Measurements from ENCODE around the gene OARD1. TPM values are rescaled to one million over a fixed set of nuclear protein-coding genes. Genes with fewer than 3 reads are reported as not detected.

The OARD1 gene
- total RNA-seq, 1 experiment from 2014 or later, result 35.0 TPM

DNA sequence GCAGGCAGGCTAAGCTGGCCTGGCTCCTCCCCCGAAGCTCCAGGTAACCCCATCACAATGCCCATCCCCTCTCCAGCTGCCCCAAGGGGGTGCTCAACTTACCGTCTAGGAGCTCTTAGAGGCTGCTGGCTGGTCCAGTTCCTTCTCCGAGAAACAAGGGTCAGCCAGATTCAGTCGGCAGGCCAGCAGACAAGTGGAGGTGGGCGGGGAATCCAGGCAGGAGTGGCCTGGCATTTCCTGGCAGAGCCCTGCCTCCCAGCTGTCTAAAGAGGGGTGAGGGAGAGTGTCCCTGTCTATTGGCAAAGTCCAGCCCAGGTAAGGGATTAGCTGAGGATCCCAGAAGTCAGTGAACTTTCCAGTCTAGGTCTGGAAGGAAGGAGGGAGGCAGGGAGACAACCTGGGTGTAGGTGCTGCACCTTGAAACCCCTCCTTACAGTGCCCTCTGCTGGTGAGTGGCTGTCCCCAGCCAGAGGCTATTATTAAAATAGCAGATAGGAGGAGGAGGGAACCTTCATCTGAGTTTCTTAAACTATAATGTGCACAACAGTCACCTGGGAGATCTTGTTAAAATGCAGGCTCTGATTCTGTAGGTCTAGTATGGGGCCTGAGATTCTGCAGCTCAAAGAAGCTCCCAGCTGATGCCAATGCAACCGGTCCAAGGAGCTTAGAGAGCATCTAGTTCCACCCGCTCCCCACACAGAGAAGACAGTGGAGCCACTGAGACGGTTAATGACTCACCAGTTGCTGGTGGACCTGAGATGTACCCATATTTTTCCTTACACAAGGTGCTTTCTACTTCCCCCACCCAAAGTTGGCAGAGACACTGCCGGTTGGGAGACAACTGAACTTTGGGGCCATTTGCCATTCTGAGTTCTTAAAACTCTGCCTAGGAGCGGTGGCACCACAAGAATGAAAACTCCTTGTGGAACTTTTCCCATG, 32.8 kb downstream of the OARD1 start, which contains the start of gene UNC5CL:
UNC5CL (minus strand) TSS at position 162 of the 939 bp plus-strand sequence. CDS start 4,147 bp downstream, outside the sequence.
- H3F3A ChIP-seq (ENCODE audit: insufficient read depth, low read depth), result no peaks in the 10 kb centered on the region; the same call in 1 of the 2 replicates
- no peak within 1 kb of the TSS for H3K27ac ChIP-seq
- H3K4me2 ChIP-seq, result no peak within 1 kb of the TSS
- ChIA-PET CTCF (interaction anchor here (0.6 to 2.1 kb wide), 4 partner anchors 10 to 266 kb away, joined by 3 to 9 read pairs (median 6); no protein-coding TSS in a partner anchor), POLR2A (ENCODE audit: unreplicated experiment) (no interaction called here)
- intact Hi-C loops (cut with micrococcal nuclease; ENCODE audit: unreplicated experiment), result loop anchor here (2.0 kb wide), 1 partner anchor 27 kb away; no protein-coding TSS in a partner anchor
- H3K79me2 ChIP-seq (ENCODE audit: low read depth), result no peaks in the 10 kb centered on the region
- H3K36me3 ChIP-seq (ENCODE audit: low read depth), result no peaks in the 10 kb centered on the region
- no peaks in the 10 kb centered on the region for H3K27me3 ChIP-seq (ENCODE audit: insufficient read depth, low read depth)
- TF ChIP-seq, protein P1, sequence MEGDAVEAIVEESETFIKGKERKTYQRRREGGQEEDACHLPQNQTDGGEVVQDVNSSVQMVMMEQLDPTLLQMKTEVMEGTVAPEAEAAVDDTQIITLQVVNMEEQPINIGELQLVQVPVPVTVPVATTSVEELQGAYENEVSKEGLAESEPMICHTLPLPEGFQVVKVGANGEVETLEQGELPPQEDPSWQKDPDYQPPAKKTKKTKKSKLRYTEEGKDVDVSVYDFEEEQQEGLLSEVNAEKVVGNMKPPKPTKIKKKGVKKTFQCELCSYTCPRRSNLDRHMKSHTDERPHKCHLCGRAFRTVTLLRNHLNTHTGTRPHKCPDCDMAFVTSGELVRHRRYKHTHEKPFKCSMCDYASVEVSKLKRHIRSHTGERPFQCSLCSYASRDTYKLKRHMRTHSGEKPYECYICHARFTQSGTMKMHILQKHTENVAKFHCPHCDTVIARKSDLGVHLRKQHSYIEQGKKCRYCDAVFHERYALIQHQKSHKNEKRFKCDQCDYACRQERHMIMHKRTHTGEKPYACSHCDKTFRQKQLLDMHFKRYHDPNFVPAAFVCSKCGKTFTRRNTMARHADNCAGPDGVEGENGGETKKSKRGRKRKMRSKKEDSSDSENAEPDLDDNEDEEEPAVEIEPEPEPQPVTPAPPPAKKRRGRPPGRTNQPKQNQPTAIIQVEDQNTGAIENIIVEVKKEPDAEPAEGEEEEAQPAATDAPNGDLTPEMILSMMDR (conservative IDR thresholded peaks at IDR 0.05), result peak; percentile 80
- TF ChIP-seq EZH2 (IDR thresholded peaks at IDR 0.05; ENCODE audit: low read depth), result no peak
- no peaks in the 10 kb centered on the region for H3K9me2 ChIP-seq (ENCODE audit: insufficient read depth)
- H4K20me1 ChIP-seq (ENCODE audit: insufficient read depth), result no peaks in the 10 kb centered on the region
- no peak within 1 kb of the TSS for H2AFZ ChIP-seq
- H3K4me1 ChIP-seq (replicated peaks; ENCODE audit: insufficient read depth), result peaks cover 20% of the 10 kb centered on the region
- BruUV-seq (replicated peaks), result no TSS peak
- H3K4me3 ChIP-seq, result no peak within 1 kb of the TSS
- DNase-seq, result peak; percentile 43 to 67
- H3K9me3 ChIP-seq (ENCODE audit: insufficient read depth, low read depth), result no peaks in the 10 kb centered on the region

DNA sequence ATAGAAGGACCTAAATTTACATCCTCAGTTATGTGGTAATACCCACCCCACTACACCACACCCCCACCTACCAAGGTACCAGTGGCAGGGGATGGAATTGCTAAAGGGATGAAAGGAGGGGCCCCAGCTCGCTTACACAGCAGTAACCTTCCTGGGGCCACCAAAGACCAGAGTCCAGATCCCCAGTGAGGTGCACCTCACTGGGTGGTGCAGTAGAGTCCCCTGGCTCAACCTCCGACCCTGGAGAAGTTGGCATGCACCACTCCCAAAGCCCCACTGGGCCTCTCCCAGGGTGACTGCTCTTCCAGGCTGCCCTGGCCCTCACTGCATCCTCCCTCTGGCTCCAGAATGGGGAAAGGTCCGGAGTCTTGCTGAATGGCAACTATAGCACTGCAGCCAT, 34.0 kb downstream of the OARD1 start:
- no TSS peak for BruUV-seq (replicated peaks)

More for the DNA sequence above, 34.0 kb downstream of the OARD1 start:
- no peak overlapping the region for H3K4me2 ChIP-seq
- DNase-seq, result no peak
- CTCF ChIA-PET, result interaction anchor here (0.8 to 2.1 kb wide), 2 partner anchors 10 to 11 kb away, joined by 3 to 9 read pairs; no protein-coding TSS in a partner anchor
- no peak overlapping the region for H2AFZ ChIP-seq
- peaks cover 20% of the 10 kb centered on the region for H3K4me1 ChIP-seq (replicated peaks; ENCODE audit: insufficient read depth)
- POLR2A ChIA-PET (ENCODE audit: unreplicated experiment), result no interaction called here
- no peaks in the 10 kb centered on the region for H4K20me1 ChIP-seq (ENCODE audit: insufficient read depth)
- no peak for TF ChIP-seq EZH2 (IDR thresholded peaks at IDR 0.05; ENCODE audit: low read depth)
- TF ChIP-seq, protein P1 (conservative IDR thresholded peaks at IDR 0.05), result no peak
- H3K27ac ChIP-seq, result no peak overlapping the region
- no peaks in the 10 kb centered on the region for H3K27me3 ChIP-seq (ENCODE audit: insufficient read depth, low read depth)
- no peaks in the 10 kb centered on the region for H3K9me3 ChIP-seq (ENCODE audit: insufficient read depth, low read depth)
- H3K79me2 ChIP-seq (ENCODE audit: low read depth), result no peaks in the 10 kb centered on the region
- intact Hi-C loops (cut with micrococcal nuclease; ENCODE audit: unreplicated experiment), result loop anchor here (2.0 kb wide), 1 partner anchor 29 kb away; no protein-coding TSS in a partner anchor
- H3F3A ChIP-seq (ENCODE audit: insufficient read depth, low read depth), result no peaks in the 10 kb centered on the region; the same call in 1 of the 2 replicates
- no peaks in the 10 kb centered on the region for H3K9me2 ChIP-seq (ENCODE audit: insufficient read depth)
- no peak overlapping the region for H3K4me3 ChIP-seq
- H3K36me3 ChIP-seq (ENCODE audit: low read depth), result no peaks in the 10 kb centered on the region

Data from PC-9 (cell line).